Vagina (tissue), 2 donors: ENCODE data around the gene FERMT2.

Experiments used
- POLR2A ChIP-seq, 2 donors: fragments of 450-650 bp; IDR thresholded peaks; one replicate each; pipeline ENCODE4 v1.6.1; 2017; ENCODE audit warnings: antibody characterized with exemption in 2 of 2, mild to moderate bottlenecking in 2 of 2, moderate library complexity in 2 of 2
- POLR2AphosphoS5 ChIP-seq, 2 donors: sonication (generic); formaldehyde crosslinking; IDR thresholded peaks; one replicate each; pipeline ENCODE4 v1.9.0; 2017; ENCODE audit warnings: antibody characterized with exemption in 2 of 2, mild to moderate bottlenecking in 2 of 2, low read depth in 1 of 2; ENCODE audit not compliant: insufficient read depth in 1 of 2
- TF ChIP-seq, protein P1 (sequence below), 3 experiments: fragments of 450-650 bp in 2 of 3; fragments of 200-600 bp in 1 of 3; sonication (generic) in 1 of 3; IDR thresholded peaks; one replicate each; pipeline ENCODE4 v1.5.1; 2017 to 2019; ENCODE audit warnings: antibody characterized with exemption in 3 of 3, mild to moderate bottlenecking in 2 of 3, moderate library complexity in 2 of 3

DNA sequence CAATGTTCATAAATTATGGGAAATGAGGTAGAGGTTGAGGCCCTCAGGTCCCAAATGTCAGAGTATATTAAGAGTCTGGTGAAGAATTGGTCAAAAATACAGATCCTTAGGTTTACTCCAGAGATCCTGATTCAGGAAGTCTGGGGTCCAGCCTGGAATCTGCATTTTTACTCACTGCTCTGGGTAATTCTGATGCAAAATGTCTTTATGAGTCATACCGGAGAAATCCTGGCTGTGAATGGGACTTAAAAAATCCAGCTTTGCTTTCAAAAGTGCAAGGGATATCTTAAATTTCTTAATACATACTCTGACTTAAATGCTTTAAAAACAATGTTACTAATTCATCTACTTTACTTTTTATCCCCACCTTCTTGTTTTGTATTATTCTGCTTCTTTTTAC lies 74.5 kb downstream of the FERMT2 start:
- TF ChIP-seq, protein P1, sequence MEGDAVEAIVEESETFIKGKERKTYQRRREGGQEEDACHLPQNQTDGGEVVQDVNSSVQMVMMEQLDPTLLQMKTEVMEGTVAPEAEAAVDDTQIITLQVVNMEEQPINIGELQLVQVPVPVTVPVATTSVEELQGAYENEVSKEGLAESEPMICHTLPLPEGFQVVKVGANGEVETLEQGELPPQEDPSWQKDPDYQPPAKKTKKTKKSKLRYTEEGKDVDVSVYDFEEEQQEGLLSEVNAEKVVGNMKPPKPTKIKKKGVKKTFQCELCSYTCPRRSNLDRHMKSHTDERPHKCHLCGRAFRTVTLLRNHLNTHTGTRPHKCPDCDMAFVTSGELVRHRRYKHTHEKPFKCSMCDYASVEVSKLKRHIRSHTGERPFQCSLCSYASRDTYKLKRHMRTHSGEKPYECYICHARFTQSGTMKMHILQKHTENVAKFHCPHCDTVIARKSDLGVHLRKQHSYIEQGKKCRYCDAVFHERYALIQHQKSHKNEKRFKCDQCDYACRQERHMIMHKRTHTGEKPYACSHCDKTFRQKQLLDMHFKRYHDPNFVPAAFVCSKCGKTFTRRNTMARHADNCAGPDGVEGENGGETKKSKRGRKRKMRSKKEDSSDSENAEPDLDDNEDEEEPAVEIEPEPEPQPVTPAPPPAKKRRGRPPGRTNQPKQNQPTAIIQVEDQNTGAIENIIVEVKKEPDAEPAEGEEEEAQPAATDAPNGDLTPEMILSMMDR (IDR thresholded peaks at IDR 0.05), result no peak
- TF ChIP-seq POLR2A (IDR thresholded peaks at IDR 0.05) (no peak), POLR2AphosphoS5 (IDR thresholded peaks at IDR 0.05; ENCODE audit: insufficient read depth in 1 of 2, low read depth in 1 of 2) (no peak)
